Natural killer cell (primary cell): Measurements from ENCODE around the gene SERF1A. TPM values are rescaled to one million over a fixed set of nuclear protein-coding genes. Genes with fewer than 3 reads are reported as not detected.
"Not testable (repeated sequence)": the region's sequence is repeated elsewhere in the genome, so short reads cannot be mapped to it uniquely, and the experiment has no call there.

ENCODE experiments used
- ATAC-seq, 3 donors: fragments of 150-1000 bp in 2 of 3; fragments of 200-7000 bp in 1 of 3; cut with Tn5 transposase; 1 replicate in 1 of 3; 2 replicates in 2 of 3; pipeline ENCODE4 v1.10.0; 2021; ENCODE audit warnings: mild to moderate bottlenecking in 2 of 3, moderate library complexity in 2 of 3
- DNase-seq, 2 donors: peaks; one replicate each; pipeline versions ENCODE4 v3.0.0 to v3.0.0-alpha.2; 2013 to 2021; ENCODE audit warnings: mixed read lengths in 1 of 2
- H3K27ac ChIP-seq: one replicate; pipeline ENCODE4 v1.5.1; 2013; ENCODE audit warnings: mild to moderate bottlenecking, low read length
- H3K27me3 ChIP-seq: one replicate; pipeline ENCODE4 v1.6.1; 2013; ENCODE audit warnings: low read length; ENCODE audit not compliant: control insufficient read depth, insufficient read depth
- H3K36me3 ChIP-seq: one replicate; pipeline ENCODE4 v1.6.1; 2013; ENCODE audit warnings: low read length; ENCODE audit not compliant: control insufficient read depth, insufficient read depth
- H3K4me1 ChIP-seq: one replicate; pipeline ENCODE4 v1.6.1; 2013; ENCODE audit warnings: low read length; ENCODE audit not compliant: control insufficient read depth, insufficient read depth
- H3K4me3 ChIP-seq: one replicate; pipeline ENCODE4 v1.5.1; 2013; ENCODE audit warnings: low read length
- H3K9me3 ChIP-seq: one replicate; pipeline ENCODE4 v1.6.1; 2013; ENCODE audit warnings: low read length; ENCODE audit not compliant: control insufficient read depth, insufficient read depth
- H3K27ac Mint-ChIP-seq, 2 donors: one replicate each; pipeline ENCODE4 v1.8.0; 2022; ENCODE audit warnings: mild to moderate bottlenecking in 2 of 2, mixed read lengths in 2 of 2, moderate library complexity in 1 of 2
- H3K27me3 Mint-ChIP-seq, 2 donors: one replicate each; pipeline ENCODE4 v1.8.0; 2022; ENCODE audit warnings: low read depth in 2 of 2, mixed read lengths in 2 of 2
- H3K36me3 Mint-ChIP-seq: one replicate; pipeline ENCODE4 v1.8.0; 2022; ENCODE audit warnings: mixed read lengths
- H3K4me1 Mint-ChIP-seq, 2 donors: one replicate each; pipeline ENCODE4 v1.8.0; 2022; ENCODE audit warnings: mixed read lengths in 2 of 2
- H3K4me3 Mint-ChIP-seq: one replicate; pipeline ENCODE4 v1.8.0; 2022; ENCODE audit warnings: mild to moderate bottlenecking, moderate library complexity, mixed read lengths
- H3K9me3 Mint-ChIP-seq, 2 donors: one replicate each; pipeline ENCODE4 v1.8.0; 2022; ENCODE audit warnings: mixed read lengths in 2 of 2
- WGBS: methylation state at CpG from one replicate; pipeline ENCODE4 v1.1.7; 2013; ENCODE audit warnings: missing lambda C conversion rate; ENCODE audit not compliant: insufficient coverage; 5-methylcytosine and 5-hydroxymethylcytosine counted together
- intact Hi-C: fragments of 100-400 bp; cut with micrococcal nuclease; formaldehyde crosslinking; loops from one replicate; pipeline ENCODE4 v1.14.2; 2022
- total RNA-seq, 4 donors: library from RNA; stranded (reverse); fragments of 120-200 nt in 1 of 4; gene quantifications; one replicate each; pipeline versions ENCODE4 v1.2.3 to v1.2.4, GENCODE V29; 2013 to 2022

Gene SERF1A
- total RNA-seq, 3 donors from 2014 or later (not counting 1 experiment from before 2014, with no cell fraction given), result 11.8 to 18.2 (median 13.2) TPM

- H3K9me3 Mint-ChIP-seq, DNase-seq, intact Hi-C loops: not testable (repeated sequence)
Observed at GRCh38 chr5:70931709-70932368, 31.4 kb downstream of the SERF1A start.

GRCh38 chr5:70932560-70932959 is 32.1 kb downstream of the SERF1A start:
- H3K9me3 ChIP-seq, H3K4me3 ChIP-seq, H3K27ac ChIP-seq, H3K27ac Mint-ChIP-seq, H3K4me1 Mint-ChIP-seq, H3K27me3 ChIP-seq, ATAC-seq, H3K4me3 Mint-ChIP-seq, H3K36me3 Mint-ChIP-seq, DNase-seq, intact Hi-C loops, H3K36me3 ChIP-seq, H3K4me1 ChIP-seq, H3K27me3 Mint-ChIP-seq, H3K9me3 Mint-ChIP-seq: not testable (repeated sequence)
- no CpG with 5 or more reads among the region's 1 CpG for WGBS

More at GRCh38 chr5:70931709-70932368, 31.4 kb downstream of the SERF1A start:
- not testable (repeated sequence) for H3K4me1 ChIP-seq, H3K27ac ChIP-seq, H3K4me3 Mint-ChIP-seq, H3K27me3 Mint-ChIP-seq, H3K4me1 Mint-ChIP-seq, H3K9me3 ChIP-seq, ATAC-seq, H3K36me3 ChIP-seq, H3K36me3 Mint-ChIP-seq, H3K4me3 ChIP-seq, H3K27ac Mint-ChIP-seq, H3K27me3 ChIP-seq
- WGBS, result no CpG with 5 or more reads among the region's 6 CpGs

- H3K4me1 Mint-ChIP-seq, H3K9me3 Mint-ChIP-seq, H3K27ac Mint-ChIP-seq, H3K27ac ChIP-seq, H3K27me3 ChIP-seq, H3K36me3 ChIP-seq, ATAC-seq, H3K27me3 Mint-ChIP-seq, H3K4me1 ChIP-seq, H3K36me3 Mint-ChIP-seq, H3K9me3 ChIP-seq, H3K4me3 Mint-ChIP-seq, intact Hi-C loops, DNase-seq, H3K4me3 ChIP-seq: not testable (repeated sequence)
- no CpG with 5 or more reads among the region's 10 CpGs for WGBS
Observed at GRCh38 chr5:70953068-70953467, 52.6 kb downstream of the SERF1A start.

Other genes starting within 250 kb of the SERF1A start
- gene SMN1, start 24.4 kb downstream of the SERF1A start, total RNA-seq, result 10 to 100 TPM; 48.9 to 53.1 (median 51.2) TPM
- 10 to 100 TPM; 33.5 to 38.8 (median 35.4) TPM for gene NAIP, start 124.7 kb downstream of the SERF1A start, total RNA-seq
- gene GTF2H2, start 167.0 kb downstream of the SERF1A start, total RNA-seq, result 10 to 100 TPM; 11.4 to 19.8 (median 15.8) TPM